DMS53 treated with DMSO at 0.1 percent for 48 hours (cell line): ENCODE results near the gene GJA3.

Experiments
- DNase-seq: peaks from one replicate; lab custom pipeline; 2025; ENCODE audit not compliant: unreplicated experiment; lab: John Stamatoyannopoulos, UW

The GJA3 gene

GRCh38 chr13:20160306-20161274 lies at the start of gene GJA3:
GJA3 (minus strand) TSS chr13:20161052; CDS start chr13:20143288, 17,764 bp downstream.
- DNase-seq = no peak

GRCh38 chr13:20209948-20210347 lies 49.1 kb upstream of the GJA3 start:
- no peak for DNase-seq

GRCh38 chr13:20206698-20207235 lies 45.9 kb upstream of the GJA3 start:
- DNase-seq = no peak

DNA sequence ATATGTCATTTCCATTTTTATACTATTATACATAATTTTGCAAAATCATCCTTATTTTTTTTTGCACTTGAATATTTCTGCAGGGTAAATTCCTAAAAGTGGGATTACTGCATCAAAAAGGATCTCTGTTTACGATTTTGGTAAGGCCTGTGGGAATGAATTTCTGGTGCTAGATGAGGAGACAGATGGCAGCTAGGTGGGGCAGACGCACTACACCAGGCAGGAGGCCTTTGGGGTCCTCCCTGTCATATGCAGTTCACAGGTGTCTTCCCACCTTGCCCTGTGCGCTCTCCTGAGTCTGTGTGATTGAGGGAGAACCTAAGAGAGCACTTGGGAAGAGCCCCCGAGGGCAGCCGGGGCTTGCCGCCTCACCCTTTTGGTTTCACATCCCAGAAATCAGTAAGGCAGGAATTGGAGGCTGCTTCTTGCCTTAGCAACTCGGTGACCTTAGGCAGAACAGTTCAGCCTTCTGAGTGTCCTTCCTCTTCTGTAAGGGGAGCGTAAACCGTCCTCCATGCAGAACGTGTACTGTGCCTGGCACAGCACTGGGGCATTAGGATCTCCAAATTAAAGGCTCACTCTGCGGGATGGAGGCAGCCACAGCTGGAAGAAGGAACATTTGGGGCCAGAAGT lies 45.3 kb upstream of the GJA3 start:
- no peak for DNase-seq

- DNase-seq = peak; percentile 58
Measured at GRCh38 chr13:20198781-20199180, 37.9 kb upstream of the GJA3 start.

GRCh38 chr13:20197361-20197834 lies 36.5 kb upstream of the GJA3 start:
- peak; percentile 69 for DNase-seq

GRCh38 chr13:20195801-20196200 lies 34.9 kb upstream of the GJA3 start:
- DNase-seq = no peak

GRCh38 chr13:20193907-20194631 lies 33.2 kb upstream of the GJA3 start:
- DNase-seq = no peak

DNA sequence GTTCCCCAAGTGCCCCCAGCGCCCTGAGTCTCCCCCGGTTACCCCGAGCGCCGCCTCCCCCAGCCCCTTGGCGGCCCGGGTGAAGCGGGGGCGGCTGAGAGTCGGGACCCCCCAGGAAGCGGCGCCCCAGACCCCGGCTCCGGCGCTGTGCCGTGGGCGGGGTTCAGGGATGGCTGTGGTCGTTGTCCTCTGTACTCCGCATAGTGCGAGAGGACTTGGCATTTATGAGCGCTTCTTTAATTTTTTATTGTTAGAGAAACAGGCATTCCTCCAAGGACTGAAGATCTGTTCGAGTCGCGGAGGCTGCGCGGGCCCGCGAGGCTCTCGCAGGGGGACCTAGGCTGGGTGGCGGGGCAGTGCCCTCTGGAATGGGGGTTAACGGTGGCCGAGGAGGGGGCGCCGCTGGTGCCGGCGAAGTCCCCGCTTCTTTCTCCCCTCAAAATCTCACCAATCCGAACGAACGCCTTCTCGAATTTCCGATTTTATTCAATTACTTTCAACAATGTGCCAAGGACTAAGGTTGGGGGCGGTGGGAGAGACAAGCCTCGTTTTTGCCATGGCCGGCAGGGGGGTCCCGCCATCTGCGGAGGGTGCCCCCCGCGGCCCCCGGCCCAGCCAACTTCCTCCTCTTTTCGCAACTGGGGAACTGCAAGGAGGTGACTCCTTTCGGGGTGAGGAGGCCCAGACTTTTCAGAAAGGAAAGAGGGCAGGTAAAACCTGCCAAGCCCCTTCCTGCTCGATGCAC lies 32.5 kb upstream of the GJA3 start:
- no peak for DNase-seq

DNA sequence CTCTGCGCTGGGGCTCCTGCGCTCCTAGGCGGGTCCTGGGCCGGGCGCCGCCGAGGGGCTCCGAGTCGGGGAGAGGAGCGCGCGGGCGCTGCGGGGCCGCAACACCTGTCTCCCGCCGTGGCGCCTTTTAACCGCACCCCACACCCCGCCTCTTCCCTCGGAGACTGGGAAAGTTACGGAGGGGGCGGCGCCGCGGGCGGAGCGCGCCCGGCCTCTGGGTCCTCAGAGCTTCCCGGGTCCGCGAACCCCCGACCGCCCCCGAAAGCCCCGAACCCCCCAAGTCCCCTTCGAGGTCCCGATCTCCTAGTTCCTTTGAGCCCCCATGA lies 31.9 kb upstream of the GJA3 start, which contains the start of gene GJB2:
Gene GJB2 (minus strand): TSS at position 103 of the 326 bp plus-strand sequence. CDS start 3,357 bp downstream, outside the sequence.
- DNase-seq = no peak

DNA sequence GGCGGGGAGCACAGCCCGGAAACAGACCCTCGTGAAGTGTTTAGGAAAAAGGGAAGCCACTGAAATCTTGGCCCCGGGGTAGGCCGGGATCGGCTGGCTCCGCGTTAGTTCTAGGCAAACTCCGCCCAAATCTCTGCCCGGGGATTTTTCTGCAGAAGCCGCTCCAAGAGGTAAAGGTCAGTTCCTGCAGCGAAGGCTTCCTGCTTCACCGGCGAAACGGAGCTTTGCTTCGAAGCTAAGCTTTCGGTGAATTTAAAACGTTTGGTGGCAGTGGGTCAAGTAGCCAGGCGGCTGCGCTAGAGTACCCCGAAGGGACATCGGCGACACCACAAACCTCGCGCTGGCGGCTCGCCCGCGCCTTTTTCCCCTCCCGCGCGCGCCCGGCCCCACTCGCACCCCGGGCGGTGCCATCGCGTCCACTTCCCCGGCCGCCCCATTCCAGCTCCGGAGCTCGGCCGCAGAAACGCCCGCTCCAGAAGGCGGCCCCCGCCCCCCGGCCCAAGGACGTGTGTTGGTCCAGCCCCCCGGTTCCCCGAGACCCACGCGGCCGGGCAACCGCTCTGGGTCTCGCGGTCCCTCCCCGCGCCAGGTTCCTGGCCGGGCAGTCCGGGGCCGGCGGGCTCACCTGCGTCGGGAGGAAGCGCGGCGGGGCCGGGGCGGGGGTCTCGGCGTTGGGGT lies 31.4 kb upstream of the GJA3 start:
- peak; percentile 23 for DNase-seq

DNA sequence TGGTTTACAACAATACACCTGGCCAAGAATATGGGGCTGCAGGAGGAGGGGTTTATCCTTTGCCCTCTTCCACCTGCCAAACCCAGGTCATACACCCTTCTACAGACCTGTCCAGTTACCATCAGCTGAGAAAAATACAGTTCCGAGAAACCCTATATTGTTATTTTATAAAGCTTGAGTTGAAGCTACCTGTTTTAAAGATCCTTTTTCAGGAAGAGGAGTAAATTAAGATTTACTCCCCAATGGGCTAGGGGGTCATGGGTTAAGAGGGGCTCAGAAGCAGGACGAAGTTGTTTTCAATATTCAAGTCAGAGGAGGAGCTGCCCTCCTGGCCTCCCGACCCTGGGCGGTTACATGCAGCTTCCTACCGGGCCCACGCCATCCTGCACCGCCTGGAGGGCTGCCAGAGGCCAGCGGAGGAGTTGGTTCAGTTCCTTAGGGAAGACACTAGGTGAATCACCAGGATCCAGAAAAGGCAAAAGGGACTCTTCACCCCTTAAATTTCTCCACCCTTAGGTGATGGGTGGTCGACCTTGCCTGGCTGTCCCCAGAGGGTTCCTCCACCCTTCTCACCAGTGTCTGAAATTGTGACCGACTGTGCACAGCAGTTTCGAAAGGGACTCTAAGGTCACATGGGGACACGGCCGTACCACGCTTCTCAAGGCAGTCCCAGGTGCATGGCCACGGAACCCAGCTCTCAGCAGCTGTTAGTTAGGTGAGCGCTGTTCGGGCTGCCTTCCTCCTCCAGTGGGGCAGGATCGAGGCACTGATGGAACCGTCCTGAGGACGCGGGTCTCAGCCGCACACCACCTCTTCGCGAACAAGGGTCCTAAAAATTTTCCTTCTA lies 30.7 kb upstream of the GJA3 start:
- no peak for DNase-seq

- DNase-seq = no peak
Measured at GRCh38 chr13:20190481-20191310, 29.8 kb upstream of the GJA3 start.

GRCh38 chr13:20190076-20190475 lies 29.2 kb upstream of the GJA3 start:
- no peak for DNase-seq

DNA sequence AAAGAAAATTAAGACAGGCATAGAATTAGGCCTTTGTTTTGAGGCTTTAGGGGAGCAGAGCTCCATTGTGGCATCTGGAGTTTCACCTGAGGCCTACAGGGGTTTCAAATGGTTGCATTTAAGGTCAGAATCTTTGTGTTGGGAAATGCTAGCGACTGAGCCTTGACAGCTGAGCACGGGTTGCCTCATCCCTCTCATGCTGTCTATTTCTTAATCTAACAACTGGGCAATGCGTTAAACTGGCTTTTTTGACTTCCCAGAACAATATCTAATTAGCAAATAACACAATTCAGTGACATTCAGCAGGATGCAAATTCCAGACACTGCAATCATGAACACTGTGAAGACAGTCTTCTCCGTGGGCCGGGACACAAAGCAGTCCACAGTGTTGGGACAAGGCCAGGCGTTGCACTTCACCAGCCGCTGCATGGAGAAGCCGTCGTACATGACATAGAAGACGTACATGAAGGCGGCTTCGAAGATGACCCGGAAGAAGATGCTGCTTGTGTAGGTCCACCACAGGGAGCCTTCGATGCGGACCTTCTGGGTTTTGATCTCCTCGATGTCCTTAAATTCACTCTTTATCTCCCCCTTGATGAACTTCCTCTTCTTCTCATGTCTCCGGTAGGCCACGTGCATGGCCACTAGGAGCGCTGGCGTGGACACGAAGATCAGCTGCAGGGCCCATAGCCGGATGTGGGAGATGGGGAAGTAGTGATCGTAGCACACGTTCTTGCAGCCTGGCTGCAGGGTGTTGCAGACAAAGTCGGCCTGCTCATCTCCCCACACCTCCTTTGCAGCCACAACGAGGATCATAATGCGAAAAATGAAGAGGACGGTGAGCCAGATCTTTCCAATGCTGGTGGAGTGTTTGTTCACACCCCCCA lies 28.1 kb upstream of the GJA3 start:
- DNase-seq = no peak

GRCh38 chr13:20186771-20187170 lies 25.9 kb upstream of the GJA3 start:
- DNase-seq = no peak
